GM13976 (cell line): ENCODE measurements around the gene LAMA1.

ENCODE experiments used
- DNase-seq: peaks from one replicate; pipeline ENCODE4 v3.0.0; 2012; ENCODE audit warnings: low spot score
- CTCF ChIP-seq: IDR thresholded peaks from 2 replicates; pipeline ENCODE4 v1.5.1; 2012; ENCODE audit warnings: borderline replicate concordance, mild to moderate bottlenecking; ENCODE audit not compliant: insufficient read depth; ENCODE audit errors: extremely low read depth, missing control alignments, control extremely low read depth
- in situ Hi-C: fragments of 300-500 bp; cut with MboI; formaldehyde crosslinking; loops from one replicate; pipeline ENCODE4 v1.12.0; 2022; ENCODE audit warnings: low sequenced_read_pairs, mixed read lengths, inconsistent platforms; ENCODE audit not compliant: unreplicated experiment

Gene LAMA1

GRCh38 chr18:7062811-7063210 lies 54.8 kb downstream of the LAMA1 start:
- in situ Hi-C loops = no loop called here
- DNase-seq = no peak
- TF ChIP-seq CTCF = no peak

DNA sequence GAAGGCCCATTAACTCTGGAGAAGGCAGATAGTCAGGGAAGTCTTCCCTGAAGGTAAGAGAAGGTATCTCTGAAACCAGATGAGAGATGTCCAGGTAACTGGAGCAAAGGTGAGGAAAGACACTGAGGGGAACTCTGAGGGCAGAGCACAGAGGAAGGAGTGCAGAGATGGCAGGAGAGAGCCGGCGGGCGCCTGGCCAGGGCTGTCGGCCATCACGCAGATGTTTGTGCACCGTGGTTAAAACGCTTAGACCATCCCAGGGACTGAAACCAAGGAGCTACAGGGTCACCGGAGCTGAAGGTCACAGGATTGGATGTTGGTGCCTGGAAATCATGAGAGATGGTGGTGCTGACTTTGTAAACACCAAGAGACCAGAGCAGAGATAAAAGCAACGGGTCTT lies 55.4 kb downstream of the LAMA1 start:
- in situ Hi-C loops = no loop called here
- no peak for TF ChIP-seq CTCF
- no peak for DNase-seq

DNA sequence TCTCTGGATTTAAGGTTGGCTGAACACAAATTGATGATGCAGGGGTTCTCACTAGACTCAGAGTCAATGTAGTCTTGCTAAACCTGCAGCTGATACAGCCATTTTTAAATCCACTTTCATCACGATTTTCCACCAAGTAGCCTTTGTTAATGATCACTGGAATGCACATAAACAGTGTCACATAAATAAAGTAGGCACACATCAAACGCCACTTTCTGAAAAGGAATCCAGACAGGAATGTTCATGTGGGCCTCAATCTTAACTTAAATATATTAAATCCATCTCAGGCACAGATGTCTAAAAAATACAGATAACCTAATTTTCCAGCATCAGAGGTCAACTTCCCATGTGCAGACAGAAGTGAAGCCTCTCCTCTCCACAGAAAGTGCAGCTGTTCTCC lies 58.3 kb downstream of the LAMA1 start:
- no peak for TF ChIP-seq CTCF
- in situ Hi-C loops = no loop called here
- no peak for DNase-seq

- TF ChIP-seq CTCF = no peak
- in situ Hi-C loops = no loop called here
- no peak for DNase-seq
These were observed 61.6 kb downstream of the LAMA1 start for GRCh38 chr18:7056026-7056425.

DNA sequence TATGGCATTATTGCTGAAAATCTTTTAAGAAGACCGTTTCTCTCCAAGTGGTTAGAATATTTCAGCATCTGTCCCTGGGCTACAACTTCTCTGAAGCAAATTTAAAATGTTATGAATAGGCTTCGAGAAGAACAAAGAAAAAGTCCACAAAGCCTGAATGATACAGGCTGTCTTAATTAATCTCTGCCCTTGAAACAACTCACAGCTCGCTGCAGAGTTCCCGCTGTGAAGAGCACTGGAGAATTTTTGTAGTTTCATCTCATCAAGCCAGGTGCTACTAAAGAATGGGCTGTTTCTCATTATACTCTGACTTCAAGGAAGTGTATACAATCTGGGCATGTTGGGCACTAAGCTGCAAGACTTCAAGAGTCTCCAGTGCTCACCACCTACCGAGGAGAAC lies 67.6 kb downstream of the LAMA1 start:
- no peak for DNase-seq
- in situ Hi-C loops = no loop called here
- no peak for TF ChIP-seq CTCF

- no peak for TF ChIP-seq CTCF
- no peak for DNase-seq
- in situ Hi-C loops = no loop called here
These were observed 69.5 kb downstream of the LAMA1 start for GRCh38 chr18:7048081-7048480.

- in situ Hi-C loops = no loop called here
- no peak for TF ChIP-seq CTCF
- no peak for DNase-seq
These were observed 70.3 kb downstream of the LAMA1 start for GRCh38 chr18:7047336-7047735.
